LNCaP clone FGC (cell line): Measurements from ENCODE around the gene CBFA2T2.

Source experiments
- DNase-seq: peaks from one replicate; pipeline ENCODE4 v3.0.0-alpha.2; 2011; ENCODE audit warnings: low read depth
- H3K4me3 ChIP-seq: 2 replicates; pipeline ENCODE4 v1.5.1; 2011; ENCODE audit warnings: mild to moderate bottlenecking, low read depth, low read length, control low read depth
- TF ChIP-seq, protein P1 (sequence below): IDR thresholded peaks from 2 replicates; pipeline ENCODE4 v1.5.1; 2012; ENCODE audit warnings: mild to moderate bottlenecking; ENCODE audit not compliant: control insufficient read depth, insufficient read depth; ENCODE audit errors: extremely low read depth

Gene CBFA2T2

GRCh38 chr20:33669224-33669623 is 179.3 kb downstream of the CBFA2T2 start:
- no peak overlapping the region for H3K4me3 ChIP-seq
- no peak for DNase-seq

DNA sequence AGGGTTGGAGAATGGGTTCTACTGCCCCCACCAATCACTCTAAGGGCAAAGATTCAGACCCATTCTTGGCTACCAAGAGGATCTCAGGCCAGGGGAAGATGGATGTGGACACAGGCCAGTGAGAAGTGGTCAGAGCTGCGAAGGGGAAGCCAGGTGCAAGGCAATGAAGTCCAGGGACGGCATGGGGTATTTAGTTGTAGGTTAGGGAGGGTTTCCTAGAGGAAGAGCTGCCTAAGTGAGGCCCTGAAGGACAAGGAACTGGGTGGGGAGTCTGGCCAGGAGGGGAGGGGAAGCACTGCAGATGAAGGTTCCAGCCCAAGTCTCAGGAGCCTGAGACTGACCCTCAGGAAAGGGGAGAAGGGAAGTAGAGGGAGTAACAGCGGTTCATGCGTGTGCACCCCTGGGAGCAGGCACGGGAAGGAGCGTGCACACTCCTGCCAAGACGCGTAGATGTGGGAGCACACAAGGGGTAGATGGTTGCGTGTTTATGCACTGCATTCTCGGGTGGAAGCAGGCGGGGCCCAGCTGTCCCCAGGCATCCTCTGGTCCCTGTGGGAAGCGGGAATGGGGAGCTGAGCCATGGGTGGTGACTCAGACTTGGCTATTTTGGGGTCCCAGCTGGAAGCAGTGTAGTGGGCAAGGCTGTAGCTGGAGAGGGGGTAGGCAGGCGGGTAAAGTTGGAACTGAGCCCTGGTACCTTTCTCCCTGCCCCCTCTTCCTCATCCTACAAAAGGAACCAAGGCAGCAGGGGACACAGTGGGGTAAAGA is 180.2 kb downstream of the CBFA2T2 start:
- no peak overlapping the region for H3K4me3 ChIP-seq
- TF ChIP-seq, protein P1, sequence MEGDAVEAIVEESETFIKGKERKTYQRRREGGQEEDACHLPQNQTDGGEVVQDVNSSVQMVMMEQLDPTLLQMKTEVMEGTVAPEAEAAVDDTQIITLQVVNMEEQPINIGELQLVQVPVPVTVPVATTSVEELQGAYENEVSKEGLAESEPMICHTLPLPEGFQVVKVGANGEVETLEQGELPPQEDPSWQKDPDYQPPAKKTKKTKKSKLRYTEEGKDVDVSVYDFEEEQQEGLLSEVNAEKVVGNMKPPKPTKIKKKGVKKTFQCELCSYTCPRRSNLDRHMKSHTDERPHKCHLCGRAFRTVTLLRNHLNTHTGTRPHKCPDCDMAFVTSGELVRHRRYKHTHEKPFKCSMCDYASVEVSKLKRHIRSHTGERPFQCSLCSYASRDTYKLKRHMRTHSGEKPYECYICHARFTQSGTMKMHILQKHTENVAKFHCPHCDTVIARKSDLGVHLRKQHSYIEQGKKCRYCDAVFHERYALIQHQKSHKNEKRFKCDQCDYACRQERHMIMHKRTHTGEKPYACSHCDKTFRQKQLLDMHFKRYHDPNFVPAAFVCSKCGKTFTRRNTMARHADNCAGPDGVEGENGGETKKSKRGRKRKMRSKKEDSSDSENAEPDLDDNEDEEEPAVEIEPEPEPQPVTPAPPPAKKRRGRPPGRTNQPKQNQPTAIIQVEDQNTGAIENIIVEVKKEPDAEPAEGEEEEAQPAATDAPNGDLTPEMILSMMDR: no peak
- DNase-seq: no peak

More at GRCh38 chr20:33669224-33669623, 179.3 kb downstream of the CBFA2T2 start:
- TF ChIP-seq, protein P1: no peak

DNA sequence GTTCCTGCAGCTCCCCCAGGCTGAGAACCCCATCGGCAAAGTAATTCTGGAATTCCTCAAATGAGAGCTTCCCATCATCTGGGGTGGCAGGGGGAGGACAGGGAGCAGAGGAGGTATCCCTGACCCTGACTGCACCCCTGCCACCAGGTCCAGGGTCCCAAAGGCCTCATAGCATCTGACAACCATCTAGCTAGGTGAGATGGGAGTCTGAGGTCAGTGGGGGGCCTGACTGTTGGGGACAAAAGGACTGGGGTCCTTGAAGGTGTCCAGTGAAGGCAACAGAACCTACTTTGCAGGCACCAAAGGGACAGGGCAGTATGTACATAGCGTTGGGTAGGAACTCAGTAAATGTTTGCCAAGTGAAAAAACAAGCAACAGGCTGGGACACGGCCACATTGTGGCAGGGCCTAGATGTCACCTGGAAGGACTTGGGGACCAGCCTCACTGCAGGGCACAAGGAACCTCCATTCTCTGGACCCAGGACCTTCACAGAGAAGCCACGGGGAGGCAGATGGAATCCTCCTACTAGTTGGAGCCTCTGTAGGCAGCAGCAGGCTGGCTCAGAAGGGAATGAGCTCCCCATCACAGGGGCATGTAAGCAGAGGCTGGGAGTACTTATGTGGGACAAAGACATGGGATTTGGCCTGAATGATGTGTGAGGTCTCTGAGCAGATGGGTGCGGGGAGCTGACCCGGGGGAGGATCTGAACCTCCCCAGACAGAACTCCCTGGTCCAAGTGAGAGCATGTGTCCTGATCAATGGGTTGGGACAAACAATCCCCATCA is 181.0 kb downstream of the CBFA2T2 start:
- H3K4me3 ChIP-seq: no peak overlapping the region
- DNase-seq: no peak
- TF ChIP-seq, protein P1: no peak

DNA sequence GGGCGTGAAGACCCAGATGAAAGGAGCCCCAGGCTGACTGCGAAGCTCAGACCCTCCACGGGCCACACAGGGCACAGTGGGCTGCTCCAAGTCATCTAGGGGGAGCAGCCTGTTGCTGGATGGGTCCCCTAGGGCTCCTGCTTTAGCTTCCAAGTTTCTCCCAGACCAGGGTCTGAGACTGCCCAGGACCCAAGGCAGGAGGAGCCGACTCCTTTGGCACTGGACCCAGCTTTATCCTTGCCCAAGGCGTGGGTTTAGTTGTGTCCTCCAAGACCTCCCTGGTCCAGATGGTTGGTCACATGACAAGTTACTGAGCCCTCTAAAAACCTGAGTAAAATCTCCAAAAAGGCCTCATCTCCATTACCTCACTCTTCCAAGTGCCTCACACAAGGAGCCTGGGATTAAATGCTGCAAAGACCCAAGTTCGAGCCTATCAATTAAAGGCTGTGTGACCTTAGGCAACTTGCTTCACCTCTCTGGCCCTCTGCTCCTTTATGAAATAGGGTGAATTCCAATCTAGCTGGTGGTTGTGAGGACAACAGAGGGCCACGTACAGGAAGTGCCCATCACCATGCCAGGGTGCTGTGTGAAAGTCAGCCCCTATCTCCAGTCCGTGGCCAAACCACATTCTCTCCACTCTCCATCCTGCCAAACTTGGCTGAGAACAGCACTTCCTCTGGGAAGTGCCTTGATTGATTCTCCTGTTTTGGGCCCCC is 181.8 kb downstream of the CBFA2T2 start:
- no peak overlapping the region for H3K4me3 ChIP-seq
- TF ChIP-seq, protein P1: no peak
- no peak for DNase-seq

DNA sequence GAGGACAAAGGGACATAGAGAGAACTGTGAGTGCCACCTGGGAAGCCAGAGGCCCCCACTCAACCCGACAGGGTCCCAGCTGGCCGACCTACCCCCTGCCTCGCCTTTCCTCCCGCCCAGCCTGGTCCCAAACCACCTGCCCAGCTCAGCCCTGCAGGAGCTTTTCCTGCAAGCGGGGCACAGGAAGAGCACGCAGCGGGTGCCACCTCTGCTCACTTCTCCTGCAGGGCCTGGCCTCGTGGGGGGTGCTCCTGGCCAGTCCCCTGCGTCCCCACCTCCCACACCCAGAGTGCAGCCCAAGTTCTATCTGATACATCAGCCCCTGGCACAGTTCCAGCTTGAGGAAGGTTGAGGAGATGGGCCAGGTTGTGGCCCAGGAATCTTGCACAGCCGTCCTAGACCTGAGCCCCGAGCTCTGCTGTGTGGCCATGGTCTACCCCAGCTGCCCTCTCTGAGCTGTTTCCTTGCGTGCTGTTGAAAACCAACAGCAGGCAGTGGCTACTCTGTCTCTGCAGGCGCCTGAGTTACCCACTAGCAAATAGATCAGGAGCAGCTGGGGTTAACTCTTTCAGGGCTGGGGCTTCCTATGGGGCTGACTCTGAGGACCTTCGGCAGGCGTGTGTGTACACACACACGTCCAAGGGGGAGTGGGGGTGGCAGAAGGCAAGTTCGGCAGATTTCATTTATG is 182.7 kb downstream of the CBFA2T2 start:
- TF ChIP-seq, protein P1: no peak
- H3K4me3 ChIP-seq: peak overlapping the region; percentile 62
- no peak for DNase-seq

DNA sequence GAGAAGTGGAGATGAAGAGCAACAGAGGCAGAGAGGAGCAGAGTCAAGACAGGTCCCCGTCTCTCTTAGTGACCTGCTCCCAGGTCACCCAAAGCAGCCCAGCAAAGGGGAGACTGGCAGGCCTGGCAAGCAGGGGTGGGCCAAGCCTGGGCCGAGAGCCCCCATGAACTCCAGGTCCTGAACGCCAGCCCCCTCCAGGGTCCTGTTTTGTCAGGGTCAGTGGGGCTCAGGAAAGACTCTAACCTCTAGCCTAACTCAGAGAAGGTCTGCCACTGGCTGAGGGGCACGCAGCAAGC is 183.2 kb downstream of the CBFA2T2 start:
- no peak for DNase-seq
- TF ChIP-seq, protein P1: no peak
- peak overlapping the region; percentile 62 for H3K4me3 ChIP-seq
